NB4 (cell line): ENCODE measurements around the gene TBCE.

ENCODE experiments used
- DNase-seq: peaks from one replicate; pipeline ENCODE4 v3.0.0; 2010; ENCODE audit warnings: low read depth
- H3K4me3 ChIP-seq: one replicate; pipeline ENCODE4 v1.5.1; 2011; ENCODE audit warnings: mild to moderate bottlenecking, low read depth, low read length, moderate library complexity
- CTCF ChIP-seq: IDR thresholded peaks from one replicate; pipeline ENCODE4 v1.5.1; 2012; ENCODE audit warnings: low read depth, low read length
- MYC ChIP-seq: IDR thresholded peaks from 2 replicates; pipeline ENCODE4 v1.6.1; 2011; ENCODE audit warnings: low read depth, low read length
- POLR2A ChIP-seq: IDR thresholded peaks from 2 replicates; pipeline ENCODE4 v1.6.1; 2011; ENCODE audit warnings: mild to moderate bottlenecking; ENCODE audit not compliant: insufficient read length; ENCODE audit errors: extremely low read depth
- TF ChIP-seq, protein P1 (sequence below): IDR thresholded peaks from 2 replicates; pipeline ENCODE4 v1.6.1; 2011; ENCODE audit warnings: low read depth, low read length

TBCE gene

DNA sequence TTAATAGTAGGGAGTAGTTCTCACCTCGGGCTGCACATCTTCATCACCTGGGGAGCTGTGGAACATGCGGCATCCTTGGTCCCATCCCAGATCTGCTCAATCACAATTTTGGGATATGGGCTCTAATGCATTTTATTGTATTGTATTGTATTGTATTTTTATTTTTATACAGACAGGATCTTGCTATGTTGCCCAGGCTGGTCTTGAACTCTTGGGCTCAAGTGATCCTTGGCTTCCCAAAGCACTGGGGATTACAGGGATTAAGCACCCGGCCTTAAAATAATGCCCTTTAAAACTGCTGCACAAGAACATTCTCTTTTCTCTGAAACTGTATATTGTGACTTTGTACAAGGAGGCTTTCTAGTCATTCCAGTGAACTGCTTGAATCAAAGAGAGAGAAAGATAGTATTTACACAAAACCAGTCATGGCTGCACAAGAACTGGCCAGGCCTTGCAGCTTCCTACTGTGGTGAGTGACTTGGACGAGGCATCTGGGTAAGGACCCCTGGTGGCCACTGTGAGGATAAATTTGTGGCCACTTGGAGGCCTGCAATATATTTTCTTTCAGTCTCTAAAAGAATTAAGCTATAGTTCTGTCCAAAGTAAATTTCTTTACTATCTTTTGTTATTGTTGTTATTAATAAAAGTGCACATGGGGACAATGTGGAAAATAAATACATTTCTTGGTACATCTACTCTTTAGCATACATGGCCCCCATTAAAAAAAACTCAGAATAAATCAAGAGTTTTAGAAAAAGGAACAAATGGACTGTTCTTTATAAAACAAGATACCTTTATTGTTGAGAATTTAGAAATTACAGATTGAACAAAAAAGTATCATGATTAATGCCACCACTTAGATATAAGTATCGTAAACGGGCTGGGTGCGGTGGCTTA lies 48.0 kb downstream of the TBCE start:
- peak; percentile 80 for DNase-seq
- no peak overlapping the region for H3K4me3 ChIP-seq
- peak; percentile 59 for TF ChIP-seq CTCF
- TF ChIP-seq, protein P1, sequence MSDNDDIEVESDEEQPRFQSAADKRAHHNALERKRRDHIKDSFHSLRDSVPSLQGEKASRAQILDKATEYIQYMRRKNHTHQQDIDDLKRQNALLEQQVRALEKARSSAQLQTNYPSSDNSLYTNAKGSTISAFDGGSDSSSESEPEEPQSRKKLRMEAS = peak; percentile 25; the same call in 1 of the 2 replicates
- no peak for TF ChIP-seq POLR2A

DNA sequence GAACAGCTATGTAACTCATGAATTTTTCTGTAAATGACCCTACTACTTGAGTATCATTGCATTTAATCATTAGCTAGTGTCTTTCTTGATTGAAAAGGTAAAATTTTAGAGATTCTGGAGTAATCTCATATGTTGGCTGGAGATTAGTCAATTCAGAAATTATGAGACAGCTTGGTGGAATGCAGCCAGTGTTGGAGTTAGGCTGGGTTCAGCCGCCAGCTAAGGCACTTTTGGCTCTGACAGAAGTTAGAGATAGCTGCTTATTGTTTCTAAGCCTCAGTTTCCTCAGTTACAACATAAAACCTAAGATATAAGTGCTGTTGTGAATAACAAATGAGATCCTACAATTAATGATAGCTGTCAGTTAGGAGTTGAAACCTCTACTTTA lies 49.4 kb downstream of the TBCE start:
- no peak for DNase-seq
- H3K4me3 ChIP-seq = no peak overlapping the region
- no peak for TF ChIP-seq POLR2A
- TF ChIP-seq CTCF = no peak
- no peak for TF ChIP-seq MYC
- TF ChIP-seq, protein P1 = no peak

GRCh38 chr1:235417086-235417697 lies 50.0 kb downstream of the TBCE start:
- DNase-seq = peak; percentile 72
- no peak overlapping the region for H3K4me3 ChIP-seq
- TF ChIP-seq POLR2A = no peak
- peak; percentile 24; the same call in 1 of the 2 replicates for TF ChIP-seq MYC
- TF ChIP-seq, protein P1 = peak; percentile 19; the same call in 1 of the 2 replicates
- TF ChIP-seq CTCF = peak; percentile 71

- no peak for DNase-seq
- H3K4me3 ChIP-seq = no peak overlapping the region
- TF ChIP-seq POLR2A (no peak), MYC (no peak)
- TF ChIP-seq, protein P1 = no peak
These were observed 54.5 kb downstream of the TBCE start for GRCh38 chr1:235421751-235422150.

GRCh38 chr1:235423214-235423652 lies 56.0 kb downstream of the TBCE start:
- H3K4me3 ChIP-seq = no peak overlapping the region
- DNase-seq = peak; percentile 67
- no peak for TF ChIP-seq CTCF
- TF ChIP-seq, protein P1 = no peak
- TF ChIP-seq POLR2A = no peak
- no peak for TF ChIP-seq MYC

DNA sequence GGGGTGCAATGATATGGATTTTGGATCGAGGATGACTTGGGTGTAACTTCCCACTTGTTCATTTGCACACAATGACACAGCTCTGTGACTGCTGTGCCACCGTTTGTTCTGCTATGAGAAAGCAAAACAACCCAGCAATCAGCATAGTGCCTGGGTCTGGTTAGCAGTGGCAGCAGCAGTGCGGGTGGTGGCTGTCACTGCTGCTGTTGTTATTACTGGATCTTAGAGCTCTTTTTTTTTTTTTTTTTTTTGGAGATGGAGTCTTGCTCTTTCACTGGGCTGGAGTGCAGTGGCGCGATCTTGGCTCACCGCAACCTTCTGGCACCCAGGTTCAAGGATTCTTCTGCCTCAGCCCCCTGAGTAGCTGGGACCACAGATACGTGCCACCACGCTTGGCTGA lies 56.9 kb downstream of the TBCE start:
- no peak overlapping the region for H3K4me3 ChIP-seq
- no peak for DNase-seq
- TF ChIP-seq MYC = no peak
- TF ChIP-seq, protein P1 = no peak
- no peak for TF ChIP-seq CTCF
- TF ChIP-seq POLR2A = no peak
